ENCODE results near the gene FLNA.

DNA sequence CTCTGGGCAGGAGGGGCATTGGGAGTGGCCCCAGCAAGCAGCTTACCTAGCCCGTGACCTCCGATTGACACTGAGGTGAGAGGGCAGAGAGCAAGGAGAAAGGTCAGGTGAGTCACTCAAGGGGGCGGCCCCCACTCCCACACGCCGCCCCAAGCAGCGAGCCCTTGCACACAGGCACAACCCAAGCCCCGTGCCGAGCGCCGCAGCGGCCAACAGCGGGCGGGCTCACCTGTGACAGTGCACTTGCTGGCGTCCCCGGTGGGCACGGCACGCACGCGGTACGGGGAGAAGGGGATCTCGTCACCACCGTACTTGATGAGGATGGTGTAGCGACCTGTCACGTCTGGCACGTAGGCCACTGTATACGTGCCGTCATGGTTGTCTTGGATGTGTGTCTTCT is 17.2 kb downstream of the FLNA start:
- TF ChIP-seq EZH2 (IDR thresholded peaks at IDR 0.05; ENCODE audit: insufficient read depth, poor library complexity, severe bottlenecking) (no peak), EZH2phosphoT487 (IDR thresholded peaks at IDR 0.05; ENCODE audit: insufficient read depth, low read depth) (no peak)

Measured in GM23248 (cell line).